AG10803 (cell line): ENCODE measurements around the gene HSPB2.

ENCODE experiments used
- DNase-seq: peaks from one replicate; pipeline ENCODE4 v3.0.0; 2010; ENCODE audit warnings: low read depth
- H3K4me3 ChIP-seq: 2 replicates; pipeline ENCODE4 v1.5.1; 2011; ENCODE audit warnings: mild to moderate bottlenecking, low read length, control low read depth
- TF ChIP-seq, protein P1 (sequence below): conservative IDR thresholded peaks from 2 replicates; pipeline ENCODE4 v1.5.1; 2011; ENCODE audit warnings: mild to moderate bottlenecking, low read length, control low read depth, inconsistent platforms

The HSPB2 gene

DNA sequence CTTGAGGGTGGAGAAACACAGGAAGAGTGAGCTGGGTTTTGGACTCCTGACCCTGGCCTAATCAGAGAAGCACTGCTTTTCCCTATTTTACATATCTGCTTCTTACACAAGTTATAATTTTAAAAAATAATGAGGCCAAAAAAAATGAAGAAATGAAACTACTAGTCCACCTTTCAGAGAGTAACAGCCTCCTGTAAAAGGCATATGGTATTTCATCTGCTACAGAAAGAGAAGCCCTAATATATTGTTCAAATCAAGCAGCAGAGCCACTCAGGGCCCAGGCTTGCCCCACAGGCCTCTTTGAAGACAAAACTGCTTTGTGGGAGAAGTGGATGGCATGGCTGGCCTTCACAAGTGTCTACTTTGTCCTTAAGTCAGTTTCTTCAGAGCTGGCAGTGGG, 34.6 kb downstream of the HSPB2 start:
- TF ChIP-seq, protein P1, sequence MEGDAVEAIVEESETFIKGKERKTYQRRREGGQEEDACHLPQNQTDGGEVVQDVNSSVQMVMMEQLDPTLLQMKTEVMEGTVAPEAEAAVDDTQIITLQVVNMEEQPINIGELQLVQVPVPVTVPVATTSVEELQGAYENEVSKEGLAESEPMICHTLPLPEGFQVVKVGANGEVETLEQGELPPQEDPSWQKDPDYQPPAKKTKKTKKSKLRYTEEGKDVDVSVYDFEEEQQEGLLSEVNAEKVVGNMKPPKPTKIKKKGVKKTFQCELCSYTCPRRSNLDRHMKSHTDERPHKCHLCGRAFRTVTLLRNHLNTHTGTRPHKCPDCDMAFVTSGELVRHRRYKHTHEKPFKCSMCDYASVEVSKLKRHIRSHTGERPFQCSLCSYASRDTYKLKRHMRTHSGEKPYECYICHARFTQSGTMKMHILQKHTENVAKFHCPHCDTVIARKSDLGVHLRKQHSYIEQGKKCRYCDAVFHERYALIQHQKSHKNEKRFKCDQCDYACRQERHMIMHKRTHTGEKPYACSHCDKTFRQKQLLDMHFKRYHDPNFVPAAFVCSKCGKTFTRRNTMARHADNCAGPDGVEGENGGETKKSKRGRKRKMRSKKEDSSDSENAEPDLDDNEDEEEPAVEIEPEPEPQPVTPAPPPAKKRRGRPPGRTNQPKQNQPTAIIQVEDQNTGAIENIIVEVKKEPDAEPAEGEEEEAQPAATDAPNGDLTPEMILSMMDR: no peak
- no peak for DNase-seq

GRCh38 chr11:111949519-111950426, 37.2 kb downstream of the HSPB2 start:
- TF ChIP-seq, protein P1: no peak
- no peak overlapping the region for H3K4me3 ChIP-seq
- DNase-seq: no peak

More for the DNA sequence above, 34.6 kb downstream of the HSPB2 start:
- no peak overlapping the region for H3K4me3 ChIP-seq

DNA sequence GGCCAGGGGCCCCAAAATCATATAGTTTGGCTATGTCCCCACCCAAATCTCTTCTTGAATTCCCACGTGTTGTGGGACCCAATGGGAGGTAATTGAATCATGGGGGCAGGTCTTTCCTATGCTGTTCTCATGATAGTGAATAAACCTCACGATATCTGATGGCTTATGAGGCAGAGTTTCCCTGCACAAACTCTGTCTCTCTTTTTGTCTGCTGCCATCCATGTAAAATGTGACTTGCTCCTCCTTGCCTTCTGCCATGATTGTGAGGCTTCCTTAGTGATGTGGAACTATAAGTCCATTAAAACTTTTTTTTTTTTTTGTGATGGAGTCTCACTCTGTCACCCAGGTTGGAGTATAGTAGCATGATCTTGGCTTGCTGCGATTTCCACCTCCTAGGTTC, 39.0 kb downstream of the HSPB2 start:
- no peak for DNase-seq
- H3K4me3 ChIP-seq: no peak overlapping the region
- TF ChIP-seq, protein P1: no peak

- DNase-seq: no peak
- TF ChIP-seq, protein P1: no peak
- no peak overlapping the region for H3K4me3 ChIP-seq
Observed at GRCh38 chr11:111954154-111954553, 41.6 kb downstream of the HSPB2 start.

DNA sequence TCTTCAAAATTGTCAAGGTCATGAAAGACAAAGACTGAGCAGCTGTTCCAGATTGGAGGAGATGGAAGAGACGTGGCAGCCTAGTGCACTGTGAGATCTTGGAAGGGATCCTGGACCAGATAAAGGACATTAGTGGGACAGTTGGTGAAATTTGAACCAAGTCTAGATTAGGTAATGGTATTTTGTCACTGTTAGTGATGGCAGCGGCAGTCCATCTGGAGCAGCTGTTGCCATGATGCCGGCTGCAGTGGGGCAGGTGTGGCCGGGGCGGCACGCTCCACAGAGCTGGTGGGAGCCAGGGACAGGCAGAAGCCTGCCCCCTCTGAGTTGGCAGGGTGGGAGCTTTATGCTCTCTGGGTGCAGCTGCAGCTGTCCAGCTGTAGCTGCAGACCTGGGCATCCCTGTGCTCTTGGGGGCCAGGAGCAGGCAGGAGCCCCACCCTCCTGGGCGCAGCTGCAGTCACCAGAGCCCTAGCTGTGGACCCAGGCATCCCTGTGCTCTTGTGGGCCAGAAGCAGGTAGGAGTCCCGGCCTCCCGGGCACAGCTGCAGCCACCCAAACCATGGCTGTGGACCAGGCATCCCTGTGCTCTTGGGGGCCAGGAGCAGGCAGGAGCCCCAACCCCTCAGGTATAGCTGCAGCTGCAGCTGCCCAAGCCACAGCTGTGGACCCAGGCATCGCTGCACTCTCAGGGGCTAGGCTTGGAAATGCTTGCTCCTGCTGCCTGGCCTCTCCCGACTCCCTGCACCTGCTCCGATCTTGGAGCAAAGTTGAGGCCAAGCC, 45.3 kb downstream of the HSPB2 start:
- DNase-seq: no peak
- H3K4me3 ChIP-seq: no peak overlapping the region
- TF ChIP-seq, protein P1: no peak

GRCh38 chr11:111960916-111961315, 48.4 kb downstream of the HSPB2 start:
- H3K4me3 ChIP-seq: no peak overlapping the region
- no peak for DNase-seq
- TF ChIP-seq, protein P1: no peak
